HG03045 (cell line): ENCODE data around the gene HOTAIR.

ENCODE experiments used
- ATAC-seq: cut with Tn5 transposase; IDR thresholded peaks from one replicate; pipeline ENCODE4 v1.9.1; 2021; ENCODE audit warnings: mild to moderate bottlenecking, moderate library complexity; ENCODE audit not compliant: unreplicated experiment

Gene HOTAIR

DNA sequence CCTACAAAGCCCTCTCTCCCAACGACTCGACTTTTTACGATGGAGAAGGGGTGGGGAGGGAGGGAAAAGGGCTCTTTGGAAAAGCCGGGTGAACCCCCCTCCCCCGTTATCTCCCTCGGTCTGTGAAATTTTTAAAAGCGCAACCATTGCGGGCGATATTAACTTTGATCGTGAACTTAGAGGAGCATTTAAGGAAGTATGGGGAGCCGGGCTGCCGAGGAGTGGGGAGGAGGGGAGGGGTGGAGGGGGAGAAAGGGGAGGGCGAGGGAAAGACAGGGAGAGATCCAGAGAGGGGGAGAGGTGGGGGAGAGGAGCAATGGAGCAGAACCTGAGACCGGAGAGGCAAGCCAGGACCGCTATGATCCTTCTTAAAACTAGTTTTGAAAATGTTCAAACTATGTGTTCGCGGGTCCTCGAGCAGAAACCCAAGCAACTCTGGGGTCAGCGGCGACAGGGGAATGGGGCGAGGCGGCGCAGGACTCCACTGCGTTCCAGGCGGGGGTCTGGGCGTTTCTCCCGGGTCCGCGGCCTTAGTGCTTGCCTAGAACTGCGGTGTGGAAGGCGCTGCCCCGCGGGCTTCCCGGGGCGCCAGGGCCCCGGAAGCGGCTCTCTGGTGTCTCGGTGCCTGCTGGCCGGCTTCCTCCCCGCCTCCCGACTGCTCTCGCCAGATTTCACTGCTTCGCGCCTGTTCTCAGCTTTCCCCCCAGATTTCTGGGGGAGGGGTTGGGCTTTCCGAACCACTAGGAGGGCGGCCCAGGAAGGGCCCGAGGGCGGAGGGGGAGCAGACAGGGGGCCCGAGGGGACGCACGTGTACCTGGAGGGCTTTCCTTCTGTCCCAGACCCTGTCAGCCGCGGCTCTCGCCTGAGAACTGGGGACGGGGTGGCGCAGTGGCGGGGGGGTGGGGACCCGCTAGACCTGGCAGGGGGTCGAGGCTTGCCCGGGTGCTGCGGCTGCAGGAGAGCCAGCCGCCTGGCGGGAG, at the start of gene HOTAIR:
Gene HOTAIR (minus strand): TSS at position 871 of the 980 bp plus-strand sequence.
- no peak for ATAC-seq

DNA sequence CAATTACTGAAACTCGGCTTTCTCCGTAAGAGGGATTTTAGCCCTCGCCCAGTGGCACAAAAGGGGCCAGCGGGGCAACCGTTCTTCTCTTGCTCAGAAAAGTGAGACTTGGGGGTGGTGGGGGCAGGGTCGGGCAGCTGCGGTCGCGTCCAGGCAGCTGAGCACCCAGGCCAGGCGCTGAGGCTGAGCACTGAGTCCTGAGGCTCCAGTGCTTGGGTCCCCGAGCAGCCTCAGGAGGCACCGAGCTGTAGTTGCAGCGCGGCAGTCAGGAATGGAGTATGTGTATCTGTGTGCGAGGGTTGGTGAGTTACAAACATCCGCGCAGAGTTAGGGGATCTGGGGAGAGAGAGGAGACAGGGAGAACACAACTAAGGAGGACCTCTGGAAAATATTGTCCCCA, 49.4 kb upstream of the HOTAIR start:
- no peak for ATAC-seq

DNA sequence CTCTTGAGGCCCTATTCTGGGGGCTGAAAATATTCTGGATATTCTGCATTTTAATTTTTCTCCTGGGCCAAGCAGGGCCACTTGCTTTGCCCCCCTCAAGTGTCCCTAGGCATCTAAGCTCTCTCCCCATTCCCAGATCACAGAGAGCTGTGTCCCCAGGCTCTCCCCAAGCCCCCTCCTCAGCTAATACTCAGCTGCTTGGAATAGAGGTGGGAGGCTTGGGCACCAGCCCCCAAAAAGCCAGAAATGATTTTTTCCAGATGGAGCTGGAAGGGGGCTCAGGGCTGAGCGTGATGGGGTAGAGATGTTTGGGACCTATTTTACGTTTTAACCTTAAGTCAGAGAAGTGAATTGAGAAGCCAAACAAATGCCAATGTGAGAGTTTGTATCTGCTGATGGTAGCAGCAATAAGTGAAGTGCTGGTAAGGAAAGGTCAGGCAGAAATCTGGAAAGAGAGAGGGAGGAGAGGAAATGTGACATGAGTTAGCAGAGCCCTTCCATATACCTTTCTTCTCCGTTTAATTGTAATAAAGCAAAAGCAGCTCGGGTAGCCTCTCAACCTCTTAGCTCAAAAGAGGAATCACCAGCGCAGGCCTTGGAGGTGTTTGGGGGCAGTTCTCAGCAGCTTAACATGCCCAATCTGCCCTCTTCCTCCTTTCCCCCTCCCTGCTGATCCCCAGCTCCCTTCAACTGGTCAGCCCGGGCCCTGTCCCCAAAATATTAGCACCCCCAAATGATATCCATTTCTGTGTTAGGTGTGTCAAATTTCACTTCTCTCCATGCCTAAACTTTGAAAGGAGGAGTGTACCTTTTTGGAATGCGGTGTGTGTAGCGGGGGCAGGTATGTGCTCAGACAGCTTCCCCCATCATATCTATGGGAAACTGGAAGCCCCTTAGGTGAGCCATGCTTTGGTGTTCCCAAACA, 48.5 kb upstream of the HOTAIR start:
- ATAC-seq = no peak

DNA sequence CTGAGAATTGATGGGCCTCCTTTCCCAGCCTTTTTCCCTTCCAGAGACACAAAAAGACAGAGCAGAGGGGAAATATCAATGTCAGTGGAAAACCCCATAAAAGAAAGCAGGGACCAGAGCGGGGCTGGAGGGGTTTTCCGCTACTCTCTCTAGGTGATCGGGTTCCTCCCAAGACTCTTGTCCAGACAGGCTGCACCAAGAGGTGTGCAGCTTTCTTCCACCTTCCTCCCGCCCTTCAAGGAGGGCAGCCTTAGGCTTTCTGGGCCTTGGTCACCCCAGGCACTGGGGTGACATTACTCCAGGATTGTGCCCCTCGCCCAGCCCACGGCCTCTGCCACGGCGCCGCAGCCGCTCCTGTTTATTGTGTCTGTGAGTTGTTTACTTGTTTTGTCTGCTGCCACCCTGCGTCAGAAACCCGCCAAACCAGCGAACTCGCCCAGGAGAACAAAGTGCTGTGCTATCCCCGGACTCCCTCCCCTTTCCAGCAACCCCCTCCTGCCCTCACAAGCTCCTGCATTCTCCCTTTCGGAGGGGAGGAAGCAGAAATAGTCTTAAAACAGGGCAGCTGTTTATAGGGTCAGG, 46.8 kb upstream of the HOTAIR start:
- no peak for ATAC-seq

DNA sequence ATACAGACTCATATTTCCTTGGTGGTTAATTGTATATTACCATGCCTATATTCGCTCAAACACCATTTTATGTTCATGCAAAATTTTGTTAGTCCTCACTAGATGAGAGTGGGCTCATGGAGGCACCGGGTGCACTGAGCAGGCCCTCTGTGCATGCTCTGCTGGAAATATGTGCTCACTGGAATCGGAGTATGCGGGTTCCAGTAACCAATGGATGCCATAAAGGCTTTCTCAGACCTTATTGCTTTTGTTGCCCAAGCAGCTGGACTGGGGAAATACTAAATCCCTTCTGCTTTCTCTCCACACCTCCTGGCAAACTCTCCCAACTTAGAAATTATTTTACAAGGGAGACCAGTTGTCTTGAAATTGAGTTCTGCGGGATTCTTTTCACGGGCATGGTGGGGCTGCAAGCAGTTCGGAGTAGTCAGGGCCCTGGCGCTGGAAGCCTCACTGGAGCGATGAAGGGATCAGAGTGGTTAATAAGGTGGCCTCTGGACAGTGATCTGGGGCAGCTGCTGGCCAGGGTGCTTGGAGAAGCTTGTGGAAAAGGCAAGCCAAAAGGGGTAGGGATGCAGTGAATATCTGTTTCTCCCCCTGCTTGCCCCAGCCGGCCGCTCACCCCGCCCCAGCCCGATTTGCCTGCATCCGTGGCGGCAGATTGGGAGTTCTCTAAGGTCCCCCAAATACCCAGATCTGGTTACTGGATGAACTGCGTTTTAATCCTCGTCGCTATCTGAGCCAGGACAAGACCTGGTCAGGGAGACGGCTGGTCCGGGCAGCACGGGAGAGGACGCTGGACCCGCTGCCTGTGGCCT, 46.0 kb upstream of the HOTAIR start:
- ATAC-seq = no peak

DNA sequence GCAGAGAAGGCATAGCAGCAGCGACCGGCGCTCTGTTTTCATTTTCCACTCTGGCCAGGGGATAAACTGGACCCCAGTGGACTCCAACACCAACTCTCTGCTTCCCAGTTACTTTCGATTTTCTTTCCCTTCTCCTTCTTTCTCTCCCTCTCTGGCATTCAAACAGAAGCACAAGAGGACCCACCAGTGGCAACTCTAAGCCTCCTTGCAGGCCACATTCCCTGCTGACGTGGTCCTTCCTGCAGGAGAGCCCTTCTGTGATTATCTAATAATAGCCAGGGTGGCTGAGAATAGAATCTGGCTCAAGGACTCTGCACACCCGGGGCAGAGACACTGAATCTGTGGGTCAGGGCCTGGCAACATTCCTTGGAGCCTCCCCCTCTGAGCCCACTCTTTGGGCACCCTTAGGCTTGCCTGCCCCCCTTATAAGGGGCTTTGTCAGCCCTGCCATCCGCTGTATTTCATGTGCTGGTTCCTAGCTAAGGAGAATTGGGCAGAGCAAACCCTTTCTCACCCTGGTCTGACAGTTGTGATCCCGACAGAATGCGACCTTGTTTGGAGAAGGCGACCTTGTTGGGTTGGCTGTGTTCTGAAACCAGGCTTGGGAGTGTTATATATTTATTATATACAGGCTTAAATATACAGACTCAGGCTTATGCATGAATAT, 45.3 kb upstream of the HOTAIR start:
- no peak for ATAC-seq

DNA sequence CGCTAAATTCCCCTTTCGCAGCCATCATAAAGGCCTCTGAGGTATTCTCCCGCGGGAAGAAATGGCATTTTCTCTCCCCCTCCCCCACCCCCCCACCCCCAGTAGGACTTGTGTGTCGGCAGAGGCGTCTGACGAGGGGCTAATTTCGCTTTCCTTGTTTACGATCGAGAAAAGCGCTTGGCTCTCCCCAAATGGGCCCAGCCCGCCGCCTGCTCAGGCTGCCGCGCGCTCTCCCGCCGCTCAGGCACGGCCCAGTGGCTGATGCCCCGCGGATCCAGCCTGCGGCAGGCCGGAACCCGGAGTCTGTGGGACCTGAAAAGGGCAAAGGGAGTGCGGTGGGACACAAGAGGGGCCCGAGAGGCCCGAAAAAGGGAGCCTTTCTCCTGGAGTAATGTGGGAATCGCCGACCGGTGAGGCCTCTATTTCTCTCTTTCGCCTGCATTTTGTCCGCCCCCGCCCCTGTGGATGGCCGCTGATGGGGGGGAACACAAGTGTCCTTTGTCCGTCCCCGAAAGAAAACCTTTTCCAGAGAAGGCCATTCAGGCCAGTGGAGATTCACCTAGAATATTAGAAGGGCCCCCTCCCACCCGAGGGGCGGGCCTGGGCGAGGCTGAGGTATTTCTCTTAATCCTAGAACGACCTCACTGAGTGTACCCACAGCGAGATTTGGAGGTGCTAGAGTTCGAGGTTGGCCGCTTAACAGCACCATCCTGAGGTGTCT, 44.5 kb upstream of the HOTAIR start:
- no peak for ATAC-seq

DNA sequence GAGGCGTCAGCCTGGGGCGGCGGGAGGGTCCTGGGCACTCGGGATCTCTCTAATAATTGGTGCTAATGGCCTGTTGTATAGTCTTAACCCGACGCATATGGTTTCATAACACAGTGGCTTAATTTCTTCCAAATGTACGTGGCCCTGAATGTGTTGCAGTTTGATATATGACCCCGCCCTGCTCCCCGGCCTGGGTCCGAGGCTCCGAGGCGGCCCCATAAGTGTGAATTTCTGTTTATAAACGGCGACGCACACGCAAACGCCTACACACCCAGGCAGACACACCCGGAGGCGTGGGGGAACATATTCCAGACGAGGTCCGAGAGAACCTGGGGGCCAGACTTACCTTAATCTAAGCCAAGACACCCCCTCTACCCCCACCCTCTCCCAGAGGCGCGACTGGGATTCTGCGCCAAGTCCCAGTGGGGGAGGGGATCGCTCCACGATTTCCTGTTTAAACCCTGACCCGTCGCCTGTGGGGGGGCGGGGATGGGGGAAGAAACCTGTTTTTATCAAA, 43.8 kb upstream of the HOTAIR start:
- ATAC-seq = no peak

DNA sequence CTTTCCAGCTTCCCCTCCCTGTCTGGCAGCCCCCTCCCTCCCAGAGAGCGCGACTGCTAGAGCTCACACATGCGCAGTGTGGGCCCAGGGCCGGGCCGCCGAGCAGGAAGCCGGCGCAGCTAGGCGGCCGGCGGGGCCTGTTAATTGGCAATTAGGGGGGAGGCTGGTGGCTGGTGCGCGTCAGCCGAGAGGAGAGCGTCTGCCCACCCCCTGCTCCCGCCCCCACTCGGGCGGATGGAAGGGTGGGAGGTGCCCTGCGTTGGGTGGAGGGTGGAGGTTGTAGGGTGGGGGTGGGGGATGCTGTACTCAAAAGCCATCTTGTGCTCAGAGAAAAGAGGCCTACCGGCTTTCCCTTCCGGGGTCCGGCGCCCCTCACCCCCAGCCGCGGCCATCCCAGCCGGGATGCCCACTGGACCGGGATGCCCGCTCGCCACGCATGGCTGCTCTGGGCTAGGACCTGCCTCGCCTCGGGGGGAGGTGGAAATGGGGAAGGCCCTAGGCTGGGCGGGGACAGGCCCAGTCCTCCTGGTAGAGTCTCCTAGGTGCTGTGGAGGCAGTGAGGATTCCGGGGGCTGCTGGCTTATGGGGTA, 43.2 kb upstream of the HOTAIR start:
- ATAC-seq = peak; percentile 73

DNA sequence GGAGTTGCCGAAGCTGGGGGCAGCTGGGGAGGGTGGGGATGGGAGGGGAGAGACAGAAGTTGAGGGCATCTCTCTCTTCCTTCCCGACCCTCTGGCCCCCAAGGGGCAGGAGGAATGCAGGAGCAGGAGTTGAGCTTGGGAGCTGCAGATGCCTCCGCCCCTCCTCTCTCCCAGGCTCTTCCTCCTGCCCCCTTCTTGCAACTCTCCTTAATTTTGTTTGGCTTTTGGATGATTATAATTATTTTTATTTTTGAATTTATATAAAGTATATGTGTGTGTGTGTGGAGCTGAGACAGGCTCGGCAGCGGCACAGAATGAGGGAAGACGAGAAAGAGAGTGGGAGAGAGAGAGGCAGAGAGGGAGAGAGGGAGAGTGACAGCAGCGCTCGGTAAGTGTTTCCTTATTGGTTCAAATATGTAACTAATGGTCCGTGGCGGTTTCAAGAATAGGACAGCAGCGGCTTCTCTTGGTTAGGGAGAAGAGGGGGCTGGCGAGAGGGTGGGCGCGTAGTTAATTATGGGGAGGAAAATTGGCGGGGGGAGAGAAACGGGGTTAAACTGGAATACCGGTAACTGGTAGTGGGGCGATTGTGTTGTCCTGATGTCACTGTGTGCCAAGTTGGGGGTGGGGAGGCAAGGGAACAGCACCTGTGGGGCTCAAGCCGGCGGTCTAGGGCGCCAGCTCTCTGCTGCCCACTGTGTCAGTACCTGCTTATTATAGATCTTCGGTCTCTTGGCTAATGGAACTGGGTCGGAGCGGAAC, 42.5 kb upstream of the HOTAIR start:
- peak; percentile 16 for ATAC-seq

DNA sequence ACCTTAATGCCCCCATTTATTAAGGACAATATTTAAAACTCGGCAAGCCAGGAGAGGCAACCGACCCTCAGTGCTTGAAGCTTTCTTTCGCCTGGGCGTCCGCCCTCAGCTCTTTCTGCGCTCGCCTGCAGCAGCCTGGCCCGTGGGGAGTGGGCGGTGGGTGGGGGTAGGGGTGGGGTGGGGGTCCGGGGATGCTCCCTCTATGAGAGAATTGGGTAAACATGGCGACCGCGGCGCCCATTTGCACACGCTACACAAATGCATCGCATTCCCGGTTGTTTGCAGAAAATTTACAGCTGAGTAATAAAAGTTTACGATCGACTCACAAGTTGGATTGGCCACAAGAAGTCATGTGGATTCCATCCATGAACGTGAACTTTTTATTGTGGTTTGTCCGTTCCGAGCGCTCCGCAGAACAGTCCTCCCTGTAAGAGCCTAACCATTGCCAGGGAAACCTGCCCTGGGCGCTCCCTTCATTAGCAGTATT, 41.8 kb upstream of the HOTAIR start:
- no peak for ATAC-seq

DNA sequence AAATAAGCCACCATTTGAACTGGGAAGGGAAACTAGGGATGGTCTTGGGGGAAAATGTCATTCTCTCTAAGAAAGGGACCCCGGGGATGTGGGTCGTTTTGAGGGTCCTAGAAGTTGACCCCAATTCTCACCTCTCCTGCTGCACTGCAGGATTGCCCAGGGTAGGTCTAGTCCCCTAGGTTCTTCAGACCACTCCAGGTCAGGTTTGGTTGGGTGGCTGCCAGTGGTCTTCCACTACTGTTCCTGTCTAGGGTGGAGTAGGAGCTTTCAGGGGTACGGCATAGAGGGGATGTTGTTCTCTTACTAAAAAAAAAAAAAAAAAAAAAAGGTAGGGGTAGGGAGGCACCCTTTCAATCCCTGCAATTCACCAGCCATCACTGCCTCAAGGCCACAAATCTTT, 41.3 kb upstream of the HOTAIR start:
- ATAC-seq = no peak

DNA sequence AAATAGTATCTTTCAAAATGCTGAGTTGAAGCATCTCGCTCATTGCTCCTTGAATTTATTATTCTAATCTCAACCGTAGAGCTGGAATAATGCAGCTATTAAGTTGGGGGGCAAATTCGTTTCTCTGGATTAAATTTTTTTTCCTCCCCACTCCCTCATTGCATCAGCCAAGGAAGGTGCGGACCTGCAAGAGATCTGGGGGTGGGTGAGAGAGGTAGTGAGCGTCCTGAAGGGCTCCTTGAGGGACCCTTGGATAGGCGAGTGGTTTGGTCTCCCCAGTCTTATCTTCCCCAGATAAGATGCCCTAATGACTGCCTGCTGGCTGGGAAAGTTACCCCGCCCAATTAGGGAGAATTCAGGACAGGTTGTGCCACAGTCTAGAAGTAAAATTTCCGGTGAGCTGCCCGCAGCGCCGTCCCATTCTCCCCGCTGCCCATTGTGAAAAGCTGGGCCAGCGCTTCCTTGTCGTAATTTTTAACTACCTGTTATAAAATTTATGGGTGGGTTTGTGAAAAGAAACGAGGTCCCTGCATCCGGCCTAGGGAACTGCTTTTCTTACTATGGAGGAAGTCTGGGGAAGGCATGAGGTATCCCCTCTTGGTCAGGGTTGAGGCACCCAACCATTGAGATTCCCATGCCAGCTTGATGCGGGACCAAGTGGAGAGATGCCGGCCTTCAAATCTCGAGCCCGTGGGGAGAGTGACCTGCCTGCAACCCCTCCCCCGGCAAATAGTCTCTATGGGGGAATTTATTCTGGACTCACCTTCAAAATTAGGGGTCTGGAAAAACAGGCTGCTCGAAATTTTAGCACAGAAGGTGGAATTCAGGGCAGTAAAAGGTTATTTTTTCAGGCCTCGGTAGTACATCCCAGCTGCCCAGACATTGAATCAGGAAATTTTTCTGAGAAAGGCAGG, 40.5 kb upstream of the HOTAIR start:
- no peak for ATAC-seq

DNA sequence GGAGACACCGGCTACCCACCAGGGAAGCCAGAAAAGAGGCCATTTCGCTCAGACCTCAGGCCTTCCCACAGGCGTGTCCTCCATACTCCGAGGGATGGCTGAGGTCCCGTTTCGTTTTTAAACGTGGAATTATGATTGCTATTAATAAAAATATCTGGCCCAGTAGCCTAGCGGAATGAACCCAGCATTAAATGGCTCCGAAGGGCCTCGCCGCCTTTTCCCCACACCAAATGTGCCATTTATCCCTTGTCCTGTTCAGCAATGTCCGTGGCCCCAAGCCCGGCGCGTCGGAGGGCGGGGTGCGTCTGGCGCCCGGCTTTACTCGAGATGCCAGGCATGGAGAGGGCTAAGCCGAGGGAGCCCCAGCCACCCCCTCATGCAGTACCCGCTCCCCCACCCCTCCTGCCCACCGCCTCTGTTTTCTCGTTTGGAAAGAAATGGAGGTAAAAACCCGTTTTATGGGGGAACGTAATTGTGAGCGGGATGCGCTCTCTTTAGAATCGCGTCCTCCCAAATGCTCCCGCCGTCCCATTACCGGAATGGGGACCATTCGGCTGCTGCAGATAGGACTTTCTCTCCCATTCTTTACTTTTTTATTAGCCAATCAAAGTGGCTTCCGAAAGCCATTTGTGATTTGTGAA, 39.7 kb upstream of the HOTAIR start:
- ATAC-seq = no peak

DNA sequence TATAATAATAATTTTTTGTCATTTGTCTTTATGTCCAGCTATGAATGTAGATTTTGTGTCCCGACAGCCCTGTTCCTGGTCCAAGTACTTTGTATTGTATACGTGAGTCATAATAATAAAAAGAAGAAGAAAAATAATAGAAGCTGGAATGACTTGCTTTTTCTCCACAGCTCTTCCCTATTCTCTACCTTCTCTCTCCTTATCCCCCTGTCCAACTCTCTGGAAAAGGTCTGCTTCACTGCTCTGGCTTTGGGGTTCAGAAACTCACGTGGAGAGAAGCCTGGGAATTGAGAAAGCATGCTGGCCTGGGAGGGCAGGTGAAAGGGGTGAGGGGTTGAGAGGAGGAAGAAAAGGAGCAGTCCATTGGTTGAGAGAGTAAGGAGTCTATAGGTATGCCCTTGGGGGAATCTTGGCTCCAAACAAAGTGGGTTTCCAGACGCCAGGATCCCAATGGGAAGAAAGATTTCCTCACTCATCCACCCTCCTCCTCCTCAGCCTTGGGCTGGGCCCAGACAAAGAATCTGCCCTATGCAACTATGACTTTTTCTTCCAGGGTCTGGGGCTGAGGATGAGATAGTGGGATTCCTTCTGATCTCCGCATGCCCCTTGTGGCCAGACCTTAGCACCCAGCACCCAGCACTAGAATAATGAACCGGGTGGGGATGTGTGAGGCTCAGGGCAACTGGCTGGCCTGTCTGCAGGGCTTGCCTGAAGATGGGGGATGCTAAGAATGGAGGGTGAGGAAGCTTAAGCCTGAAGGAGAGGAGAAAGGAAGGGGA, 38.1 kb upstream of the HOTAIR start:
- ATAC-seq = no peak
